Activated CD8-positive, alpha-beta memory T cell treated with anti-CD3 and anti-CD28 coated beads for 36 hours (primary cell): ENCODE measurements around the gene WNT3A. TPM values are rescaled to one million over a fixed set of nuclear protein-coding genes. Genes with fewer than 3 reads are reported as not detected.

Source experiments
- CTCF ChIA-PET: fragments of 350-600 bp; sonication (Branson Sonifier 250); formaldehyde crosslinking; loops from one replicate; lab custom pipeline; 2021; ENCODE audit warnings: antibody characterized with exemption; lab: Charles Lee
- POLR2A ChIA-PET: fragments of 350-600 bp; sonication (Branson Sonifier 250); formaldehyde crosslinking; loops from one replicate; lab custom pipeline; 2021; ENCODE audit warnings: antibody characterized with exemption; lab: Charles Lee
- total RNA-seq, 2 experiments: library from RNA; stranded (reverse); gene quantifications; one replicate each; pipeline ENCODE4 v1.2.3, GENCODE V29; 2021

The WNT3A gene
- total RNA-seq, 2 experiments from 2014 or later, result not detected

GRCh38 chr1:227998374-227999055, 8.3 kb upstream of the WNT3A start:
- CTCF ChIA-PET, result interaction anchor here (0.6 to 1.4 kb wide), 5 partner anchors 12 to 233 kb away, joined by 3 to 7 read pairs (median 3); no protein-coding TSS in a partner anchor
- POLR2A ChIA-PET, result no interaction called here

- POLR2A ChIA-PET, result interaction anchor here (1.0 kb wide), 1 partner anchor 83 kb away, joined by 3 read pairs; the partner anchor contains the start of gene ARF1
- CTCF ChIA-PET, result interaction anchor here (0.6 to 1.4 kb wide), 13 partner anchors 8 to 1016 kb away, joined by 3 to 7 read pairs (median 3); partner anchors contain the start of gene ARF1
Observed at GRCh38 chr1:227999056-227999930, 7.5 kb upstream of the WNT3A start.

- CTCF ChIA-PET, result no interaction called here
- POLR2A ChIA-PET, result no interaction called here
Observed at GRCh38 chr1:228000416-228000815, 6.4 kb upstream of the WNT3A start.

- ChIA-PET CTCF (no interaction called here), POLR2A (no interaction called here)
Observed at GRCh38 chr1:228000836-228001563, 5.8 kb upstream of the WNT3A start.

GRCh38 chr1:228001738-228002535, 4.9 kb upstream of the WNT3A start:
- CTCF ChIA-PET, result no interaction called here

GRCh38 chr1:228002792-228003191, 4.0 kb upstream of the WNT3A start:
- ChIA-PET POLR2A (no interaction called here), CTCF (no interaction called here)

More at GRCh38 chr1:228001738-228002535, 4.9 kb upstream of the WNT3A start:
- POLR2A ChIA-PET, result no interaction called here

GRCh38 chr1:228003461-228004330, 3.1 kb upstream of the WNT3A start:
- ChIA-PET POLR2A (no interaction called here), CTCF (interaction anchor here (1.0 to 1.3 kb wide), 4 partner anchors 56 to 471 kb away, joined by 3 to 5 read pairs (median 4); no protein-coding TSS in a partner anchor)

- ChIA-PET CTCF (interaction anchor here (1.0 to 1.3 kb wide), 4 partner anchors 56 to 470 kb away, joined by 3 to 5 read pairs (median 4); no protein-coding TSS in a partner anchor), POLR2A (no interaction called here)
Observed at GRCh38 chr1:228004331-228004855, 2.4 kb upstream of the WNT3A start.

- POLR2A ChIA-PET, result no interaction called here
- CTCF ChIA-PET, result interaction anchor here (1.0 to 1.8 kb wide), 4 partner anchors 11 to 470 kb away, joined by 3 to 5 read pairs (median 4); no protein-coding TSS in a partner anchor
Observed at GRCh38 chr1:228004856-228005462, 1.8 kb upstream of the WNT3A start.

GRCh38 chr1:228005511-228006033, 1.2 kb upstream of the WNT3A start:
- ChIA-PET CTCF (interaction anchor here (0.7 to 1.8 kb wide), 3 partner anchors 11 to 524 kb away, joined by 3 to 4 read pairs (median 4); no protein-coding TSS in a partner anchor), POLR2A (no interaction called here)

GRCh38 chr1:228006034-228006785, 588 bp upstream of the WNT3A start:
- ChIA-PET CTCF (interaction anchor here (0.5 to 1.8 kb wide), 5 partner anchors 9 to 525 kb away, joined by 3 to 4 read pairs (median 4); no protein-coding TSS in a partner anchor), POLR2A (no interaction called here)

GRCh38 chr1:228007049-228007800, 427 bp downstream of the WNT3A start:
- ChIA-PET CTCF (interaction anchor here (0.6 to 1.5 kb wide), 2 partner anchors 10 to 48 kb away, joined by 3 to 5 read pairs; no protein-coding TSS in a partner anchor), POLR2A (no interaction called here)

GRCh38 chr1:228007801-228008341, 1.1 kb downstream of the WNT3A start:
- POLR2A ChIA-PET, result no interaction called here
- CTCF ChIA-PET, result no interaction called here

- CTCF ChIA-PET, result no interaction called here
Observed at GRCh38 chr1:228008391-228009115, 1.8 kb downstream of the WNT3A start.

More at GRCh38 chr1:228008391-228009115, 1.8 kb downstream of the WNT3A start:
- POLR2A ChIA-PET, result no interaction called here
